GM08714 (cell line): ENCODE data around the gene AP1S1.

Source experiments
- H3K4me3 ChIP-seq: fragments of 200-500 bp; sonication (Bioruptor generic); 2 replicates; pipeline ENCODE4 v1.5.1; 2014; ENCODE audit warnings: mild to moderate bottlenecking, low read length, inconsistent platforms
- ZNF274 ChIP-seq: IDR thresholded peaks from 2 replicates; pipeline ENCODE4 v1.6.1; 2012; ENCODE audit warnings: mild to moderate bottlenecking, low read depth, low read length

The AP1S1 gene

DNA sequence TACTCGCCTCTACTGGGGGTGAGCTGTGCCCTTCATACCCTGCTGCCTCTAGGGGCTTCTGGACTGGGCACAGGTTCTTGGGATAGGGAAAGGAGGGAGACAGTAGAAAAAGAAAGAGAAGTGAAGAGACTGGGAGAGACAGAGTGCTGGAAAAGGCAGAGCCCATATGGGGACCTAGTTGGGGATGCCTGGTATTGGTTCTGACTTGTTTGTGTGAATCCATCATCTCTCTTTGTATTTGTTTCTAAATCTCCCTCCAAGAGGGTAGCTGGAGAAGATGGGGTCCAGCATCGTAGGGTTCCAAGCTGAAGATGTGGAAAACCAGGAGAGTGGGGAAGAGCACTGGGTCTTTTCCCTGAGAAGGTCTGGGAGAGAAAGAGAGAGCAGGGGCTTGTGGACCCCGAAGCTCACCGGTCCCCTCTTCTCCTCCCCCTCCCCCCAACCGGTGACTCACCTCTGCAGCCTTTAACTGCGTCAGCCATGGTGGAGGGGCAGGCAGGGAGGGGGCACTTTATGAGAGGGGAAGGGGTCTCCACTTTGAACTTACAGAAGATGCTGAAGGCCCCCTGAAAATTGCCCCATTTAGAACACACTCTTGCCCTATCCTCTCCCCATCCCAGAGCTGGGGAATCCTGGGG lies 14.3 kb downstream of the AP1S1 start:
- H3K4me3 ChIP-seq = no peak overlapping the region
- TF ChIP-seq ZNF274 = no peak

DNA sequence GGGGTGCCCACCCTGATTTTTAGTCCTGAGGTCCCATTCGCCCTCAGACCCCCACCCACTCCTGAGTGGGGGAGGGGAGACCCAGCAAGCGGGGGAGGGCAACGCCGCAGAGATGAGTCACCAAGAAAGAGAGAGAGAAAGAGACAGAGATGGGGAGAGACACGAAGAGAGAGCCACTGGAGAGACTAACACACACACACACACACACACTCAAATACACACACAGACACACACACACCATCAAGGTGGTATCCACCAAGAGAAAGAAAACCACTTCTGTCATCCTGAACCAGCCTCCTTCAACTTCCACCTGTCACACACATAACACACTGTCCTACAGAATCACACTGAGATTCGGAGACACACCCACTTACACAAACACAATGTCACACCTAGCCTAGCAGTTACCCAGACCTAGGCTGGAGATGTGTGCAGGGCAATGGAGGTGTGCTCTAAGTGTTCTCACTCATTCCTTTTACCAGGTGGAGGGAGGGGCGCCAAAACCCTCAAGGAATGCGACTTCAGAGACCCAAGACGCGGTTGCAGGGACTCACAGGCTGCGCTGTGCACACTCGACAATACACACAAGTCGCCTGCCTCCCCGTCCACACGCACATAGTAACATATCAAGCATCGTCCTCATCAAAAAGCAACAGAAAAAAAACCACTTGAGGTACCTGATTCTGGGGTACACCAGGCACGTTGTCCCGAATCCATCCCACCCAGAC lies 15.0 kb downstream of the AP1S1 start:
- H3K4me3 ChIP-seq = no peak overlapping the region

DNA sequence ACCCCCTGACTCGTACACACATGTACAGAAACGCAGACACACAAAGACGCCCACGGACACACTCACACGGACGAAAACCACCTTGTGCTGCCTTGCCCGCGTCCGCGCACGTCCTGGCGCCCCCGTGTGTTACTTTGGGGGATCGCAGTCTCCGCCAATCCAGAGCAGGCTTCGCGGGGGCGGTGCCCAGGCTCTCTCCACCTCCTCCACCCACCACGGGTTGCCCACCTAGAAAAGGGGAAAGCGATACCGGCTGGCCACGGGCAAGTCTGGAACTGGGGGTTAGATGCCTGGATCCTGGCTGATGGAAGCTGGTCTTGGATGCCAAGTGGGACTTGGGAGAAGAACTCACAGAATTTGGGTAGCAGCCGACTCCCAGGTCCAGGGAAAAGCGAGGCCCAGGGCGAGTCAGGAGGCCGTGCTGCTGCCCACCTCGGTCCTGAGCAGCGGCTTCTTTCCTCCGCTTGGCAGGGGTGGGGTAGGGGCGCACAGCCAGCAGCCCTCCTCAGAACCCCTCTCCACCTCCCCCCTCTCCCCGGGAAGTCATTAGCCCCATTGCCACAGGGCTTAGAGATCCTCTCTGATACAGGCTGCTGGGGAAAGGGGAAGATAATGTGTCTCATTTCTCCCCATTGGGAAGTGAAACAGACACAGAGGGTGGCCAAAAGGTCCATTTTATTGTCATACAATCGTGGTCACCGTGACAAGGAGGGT lies 15.7 kb downstream of the AP1S1 start:
- no peak for TF ChIP-seq ZNF274
- H3K4me3 ChIP-seq = no peak overlapping the region

More for the DNA sequence above, 15.0 kb downstream of the AP1S1 start:
- TF ChIP-seq ZNF274 = no peak

DNA sequence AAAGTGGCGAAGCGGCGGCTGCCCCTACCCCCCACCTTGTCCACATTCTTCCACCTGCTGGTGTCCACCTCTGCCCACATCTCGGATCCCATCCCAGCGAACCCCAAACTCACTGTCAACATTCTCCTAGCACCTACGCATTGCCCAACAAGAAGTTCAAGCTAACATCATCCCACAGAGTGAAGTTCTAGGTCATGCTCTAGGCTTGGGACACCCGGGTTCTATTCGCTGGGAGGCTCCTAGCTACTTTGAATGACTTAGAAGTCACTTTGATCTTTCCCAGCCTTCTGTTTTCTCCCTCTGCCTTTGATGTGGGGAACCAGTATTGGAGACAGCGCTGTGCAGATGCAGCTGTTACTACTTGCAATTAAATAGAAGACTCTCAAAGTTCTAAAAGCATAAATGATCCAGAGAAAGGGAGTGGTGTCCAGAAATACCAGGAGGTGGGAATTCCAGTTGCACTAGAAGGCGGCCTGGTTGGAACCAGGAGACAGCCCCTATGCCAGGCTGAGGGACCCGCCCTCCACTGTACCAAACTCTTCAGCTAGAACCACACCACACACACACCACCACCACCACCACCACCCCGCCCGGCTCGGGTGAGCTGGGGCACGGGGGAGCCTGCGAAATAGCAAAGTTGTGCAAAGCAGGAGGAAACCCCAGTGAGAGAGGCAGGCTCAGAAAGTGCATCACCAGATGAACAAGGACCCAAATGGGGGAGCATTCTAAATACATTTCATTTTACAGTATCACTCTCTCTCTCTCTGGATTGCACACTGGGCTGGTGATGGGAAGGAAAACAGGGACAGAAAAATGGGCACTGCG lies 16.6 kb downstream of the AP1S1 start:
- TF ChIP-seq ZNF274 = no peak
- H3K4me3 ChIP-seq = no peak overlapping the region

DNA sequence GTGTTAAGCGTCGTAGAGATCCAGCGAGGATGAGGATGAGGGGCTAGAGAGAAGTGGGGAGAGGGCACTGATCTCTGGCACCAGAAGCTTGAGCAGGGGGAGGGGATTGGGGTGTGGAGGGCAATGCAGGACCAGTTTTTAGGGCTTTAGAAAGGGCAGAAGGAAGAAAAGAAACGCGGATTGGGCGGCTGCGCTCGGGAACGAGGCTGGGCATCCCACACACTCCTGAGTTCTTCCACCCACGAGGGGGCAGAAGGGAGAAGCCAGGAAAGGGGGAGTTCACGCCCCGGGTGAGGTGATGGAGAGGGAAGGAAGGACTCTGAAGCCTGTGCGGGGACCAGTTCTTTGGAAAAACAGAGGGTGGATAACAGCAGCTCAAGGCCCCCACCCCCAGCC lies 17.2 kb downstream of the AP1S1 start:
- no peak overlapping the region for H3K4me3 ChIP-seq
- no peak for TF ChIP-seq ZNF274

DNA sequence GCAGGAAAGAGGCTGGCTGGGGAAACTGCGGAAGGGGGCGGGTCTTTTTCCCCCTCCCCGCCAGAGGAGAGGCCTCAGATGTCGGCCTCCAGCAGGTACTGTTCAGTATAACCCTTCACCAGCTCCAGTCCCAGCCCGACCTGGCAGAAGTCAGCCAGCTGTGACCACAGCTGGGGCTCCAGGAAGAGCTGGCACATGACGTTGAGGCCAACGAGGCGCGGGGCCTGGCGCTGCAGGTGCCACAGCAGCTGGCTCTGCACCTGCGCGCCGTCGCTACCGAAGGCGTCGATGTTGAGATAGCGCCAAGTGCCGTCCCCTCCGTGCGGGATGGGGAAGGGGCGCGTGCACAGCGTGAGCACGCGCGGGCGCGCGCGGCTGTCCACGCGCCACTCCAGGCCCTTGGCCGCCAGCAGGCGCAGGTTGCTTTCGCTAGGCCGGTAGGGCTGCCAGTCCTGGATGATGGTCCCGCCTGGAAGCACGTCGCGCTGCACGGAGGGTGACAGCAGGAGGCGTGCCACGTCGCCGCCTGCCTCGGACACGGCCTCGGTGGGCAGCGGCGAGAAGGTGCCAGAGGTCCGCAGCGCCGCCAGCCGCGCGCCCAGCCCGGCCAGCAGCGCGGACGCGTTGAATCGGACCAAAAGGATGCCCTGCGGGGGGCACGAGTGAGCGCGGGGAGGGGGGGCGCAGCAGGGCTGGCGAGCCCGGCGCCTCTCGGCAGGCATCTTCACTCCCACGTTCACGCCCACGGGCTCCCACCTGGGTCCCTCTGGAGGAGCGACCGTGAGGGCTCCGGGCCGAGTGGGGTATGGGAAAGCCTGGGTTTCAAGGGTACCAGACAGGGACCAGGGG lies 18.0 kb downstream of the AP1S1 start:
- TF ChIP-seq ZNF274 = no peak
- H3K4me3 ChIP-seq = no peak overlapping the region

DNA sequence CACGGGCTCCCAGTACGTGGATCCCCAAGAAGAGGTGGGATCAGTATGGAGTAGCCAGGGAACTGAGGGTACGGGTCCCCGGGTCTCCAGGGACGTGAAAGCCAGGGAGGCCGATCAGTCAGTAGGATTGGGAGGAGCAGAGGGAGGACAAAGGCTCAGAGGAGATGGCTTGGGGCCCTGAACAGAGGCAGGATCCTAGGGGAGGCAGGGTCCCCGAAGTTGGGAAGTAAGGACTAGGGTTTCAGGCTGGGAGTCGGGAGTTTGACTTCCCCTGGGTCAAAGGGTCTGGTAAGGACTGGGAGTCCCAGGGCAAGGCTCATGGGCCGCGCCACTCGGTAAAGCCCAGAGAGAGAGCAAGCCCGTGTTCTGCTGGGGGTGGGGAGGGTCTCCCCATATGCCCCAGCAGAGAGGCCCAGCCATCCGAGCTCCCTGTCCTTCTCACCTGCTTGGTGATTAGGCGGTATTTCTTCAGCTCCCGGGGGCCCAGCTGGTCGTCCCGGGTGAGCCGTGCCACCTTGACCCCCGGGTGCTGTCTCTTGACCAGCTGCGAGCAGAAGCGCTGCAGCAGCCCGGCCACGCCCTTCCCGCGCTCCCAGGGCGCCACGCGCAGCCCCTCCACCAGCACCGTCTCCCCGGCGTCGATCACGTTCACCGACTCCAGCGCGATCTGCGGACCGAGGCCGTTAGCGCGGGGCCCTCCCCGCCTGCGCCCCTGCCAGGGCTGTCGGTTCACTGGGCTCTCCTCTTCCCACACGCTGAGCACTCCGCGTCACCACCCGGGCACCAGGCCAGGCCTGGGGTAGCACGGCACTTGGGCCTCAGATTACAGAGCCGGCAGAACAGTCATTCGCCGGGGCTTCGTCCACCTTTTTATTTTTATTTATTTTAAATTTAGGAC lies 18.8 kb downstream of the AP1S1 start:
- no peak overlapping the region for H3K4me3 ChIP-seq
- TF ChIP-seq ZNF274 = no peak

DNA sequence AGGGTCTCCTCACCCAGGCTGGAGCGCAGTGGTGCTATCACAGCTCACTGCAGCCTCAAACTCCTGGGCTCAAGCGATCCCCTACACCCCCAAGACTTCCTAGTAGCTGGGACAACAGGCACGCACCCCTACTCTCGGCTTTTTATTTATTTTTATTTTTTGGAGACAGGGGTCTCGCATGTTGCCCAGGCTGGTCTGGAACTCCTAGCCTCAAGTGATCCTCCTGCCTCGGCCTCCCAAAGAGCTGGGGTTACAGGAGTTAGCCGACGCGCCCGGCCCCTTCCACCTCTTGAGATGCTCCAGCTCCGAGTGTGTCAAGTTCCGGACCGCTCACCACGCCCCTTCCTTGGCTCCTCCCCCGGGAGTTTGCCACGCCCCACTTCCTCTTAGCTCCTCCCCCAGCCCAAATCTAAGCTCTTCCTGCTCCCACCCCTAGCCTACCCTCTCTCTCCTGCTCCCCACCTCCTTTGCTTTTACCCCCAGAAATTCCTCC lies 19.5 kb downstream of the AP1S1 start:
- no peak for TF ChIP-seq ZNF274
- no peak overlapping the region for H3K4me3 ChIP-seq

DNA sequence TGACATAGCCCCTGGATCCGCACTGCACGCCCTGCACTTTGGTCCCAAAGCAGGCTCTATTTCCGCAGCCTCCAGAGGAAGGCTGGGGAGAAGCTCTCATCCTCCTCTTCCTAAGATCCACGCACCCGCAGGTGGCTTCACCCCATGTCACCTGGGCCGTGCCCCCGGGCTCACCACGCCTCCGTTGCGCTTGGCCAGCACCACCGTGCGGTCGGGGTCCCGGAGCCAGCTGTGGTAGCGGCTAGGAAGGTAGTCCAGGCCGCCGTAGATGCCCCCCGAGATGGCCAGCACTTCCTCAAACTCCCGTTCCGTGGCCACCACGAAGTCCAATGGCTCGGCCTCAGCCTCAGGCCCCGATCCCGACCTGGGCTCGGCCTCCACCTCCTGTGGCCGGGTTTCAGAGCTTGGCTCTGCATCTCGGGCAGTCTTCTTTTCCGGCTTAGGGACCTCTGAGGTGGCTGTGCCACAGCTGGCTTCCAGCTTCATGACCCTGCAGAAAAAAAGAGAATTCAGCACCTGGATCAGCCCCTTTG lies 20.1 kb downstream of the AP1S1 start:
- no peak overlapping the region for H3K4me3 ChIP-seq
- TF ChIP-seq ZNF274 = no peak

DNA sequence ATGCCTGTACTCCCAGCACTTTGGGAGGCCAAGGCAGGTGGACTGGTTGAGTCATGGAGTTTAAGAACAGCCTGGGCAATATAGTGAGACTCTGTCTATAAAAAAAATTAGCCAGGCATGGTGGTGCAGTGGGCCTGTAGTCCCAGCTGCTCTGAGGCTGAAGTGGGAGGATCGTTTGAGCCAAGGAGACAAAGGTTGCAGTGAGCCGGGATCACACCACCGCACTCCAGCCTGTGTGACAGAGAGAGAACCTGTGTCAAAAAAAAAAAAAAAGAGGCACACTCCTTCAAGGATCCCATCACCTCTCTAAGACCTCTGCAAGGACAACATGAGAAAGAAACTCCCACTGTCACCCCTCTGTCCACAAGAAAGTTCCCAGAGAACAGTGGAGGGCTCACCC lies 21.4 kb downstream of the AP1S1 start:
- TF ChIP-seq ZNF274 = no peak
- H3K4me3 ChIP-seq = no peak overlapping the region

DNA sequence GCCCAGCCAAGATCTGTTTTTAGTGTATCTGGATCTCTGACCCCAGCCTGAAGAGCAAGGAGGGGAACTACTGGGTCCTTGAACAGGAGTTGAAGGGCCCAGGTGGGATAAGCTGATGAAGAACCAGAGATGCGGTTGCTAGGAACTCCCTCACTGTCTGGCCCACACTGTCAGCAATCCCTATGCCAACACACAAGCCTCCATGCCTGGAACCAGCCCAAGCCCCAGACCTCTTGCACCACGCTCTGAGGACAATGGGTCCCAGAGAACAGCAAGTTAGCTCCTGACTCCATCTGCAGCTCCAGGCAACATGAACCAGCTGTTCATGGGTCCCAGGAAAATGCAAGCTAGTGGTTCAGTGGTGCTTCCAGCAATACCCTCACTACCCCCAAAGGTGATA lies 23.4 kb downstream of the AP1S1 start:
- TF ChIP-seq ZNF274 = no peak
- no peak overlapping the region for H3K4me3 ChIP-seq

DNA sequence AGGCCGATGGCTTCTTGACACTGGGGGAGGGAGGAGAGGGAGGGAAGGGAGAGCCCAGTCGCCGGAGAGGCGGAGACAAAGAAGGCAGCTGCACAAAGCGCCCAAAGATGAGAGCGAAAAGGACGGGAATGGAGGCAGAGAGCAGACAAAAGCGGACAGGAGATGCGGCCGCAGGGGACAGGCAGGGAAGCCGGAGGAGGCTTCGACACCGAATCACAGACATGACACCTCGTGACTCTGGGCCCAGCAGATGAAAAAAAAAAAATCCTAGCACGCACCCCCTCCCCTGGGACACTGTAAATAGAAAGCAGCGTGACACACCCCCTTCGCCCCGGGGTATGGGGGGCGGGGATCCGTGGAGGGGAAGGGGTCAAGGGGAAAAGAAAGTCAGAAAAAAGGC lies 24.8 kb downstream of the AP1S1 start:
- no peak for TF ChIP-seq ZNF274
- H3K4me3 ChIP-seq = no peak overlapping the region
